GM19455 (cell line): ENCODE data around the gene OLIG2.

Source experiments
- ATAC-seq: cut with Tn5 transposase; IDR thresholded peaks from one replicate; pipeline ENCODE4 v1.9.1; 2021; ENCODE audit not compliant: unreplicated experiment

The OLIG2 gene

GRCh38 chr21:33025489-33026442 is at the start of gene OLIG2:
TSS of gene OLIG2 (plus strand) at chr21:33025935. CDS start at chr21:33026863, 928 bp downstream.
- ATAC-seq = no peak

- no peak for ATAC-seq
Measured at GRCh38 chr21:32976791-32977190, 48.9 kb upstream of the OLIG2 start.

- ATAC-seq = no peak
Measured at GRCh38 chr21:32977216-32977615, 48.5 kb upstream of the OLIG2 start.

GRCh38 chr21:32978331-32979270 is 47.1 kb upstream of the OLIG2 start:
- no peak for ATAC-seq

- ATAC-seq = no peak
Measured at GRCh38 chr21:32979598-32980268, 46.0 kb upstream of the OLIG2 start.

GRCh38 chr21:32981096-32981495 is 44.6 kb upstream of the OLIG2 start:
- no peak for ATAC-seq

GRCh38 chr21:32990666-32991065 is 35.1 kb upstream of the OLIG2 start:
- no peak for ATAC-seq

GRCh38 chr21:32991361-32991760 is 34.4 kb upstream of the OLIG2 start:
- ATAC-seq = no peak

- ATAC-seq = no peak
Measured at GRCh38 chr21:32993894-32994293, 31.8 kb upstream of the OLIG2 start.

- ATAC-seq = no peak
Measured at GRCh38 chr21:32994305-32994704, 31.4 kb upstream of the OLIG2 start.

- no peak for ATAC-seq
Measured at GRCh38 chr21:33007747-33008146, 18.0 kb upstream of the OLIG2 start.

GRCh38 chr21:33008333-33009051 is 17.2 kb upstream of the OLIG2 start:
- no peak for ATAC-seq

- ATAC-seq = no peak
Measured at GRCh38 chr21:33010931-33011330, 14.8 kb upstream of the OLIG2 start.

- ATAC-seq = no peak
Measured at GRCh38 chr21:33011462-33011861, 14.3 kb upstream of the OLIG2 start.

GRCh38 chr21:33013626-33014025 is 12.1 kb upstream of the OLIG2 start:
- ATAC-seq = no peak

- ATAC-seq = no peak
Measured at GRCh38 chr21:33014331-33014730, 11.4 kb upstream of the OLIG2 start.

- no peak for ATAC-seq
Measured at GRCh38 chr21:33015096-33015495, 10.6 kb upstream of the OLIG2 start.

GRCh38 chr21:33015756-33016155 is 10.0 kb upstream of the OLIG2 start:
- ATAC-seq = no peak

- no peak for ATAC-seq
Measured at GRCh38 chr21:33018707-33019465, 6.8 kb upstream of the OLIG2 start.

GRCh38 chr21:33019516-33019884 is 6.2 kb upstream of the OLIG2 start:
- no peak for ATAC-seq
